Endothelial cell of umbilical vein (primary cell): Measurements from ENCODE around the gene LRRC8C. TPM values are rescaled to one million over a fixed set of nuclear protein-coding genes. Genes with fewer than 3 reads are reported as not detected.

Experiments
- BruUV-seq: library from RNA; stranded (reverse); fragments of 400-500 nt; replicated peaks from 2 replicates; lab custom pipeline; 2021; lab: Mats Ljungman, UMichigan
- CTCF ChIA-PET: fragments of 300-600, 350-600 bp; sonication (Branson Sonifier 250); formaldehyde crosslinking; loops from one replicate; lab custom pipeline; 2021; ENCODE audit warnings: antibody characterized with exemption, inconsistent platforms; lab: Charles Lee
- POLR2A ChIA-PET: fragments of 300-600, 350-600 bp; sonication (Branson Sonifier 250); formaldehyde crosslinking; loops from one replicate; lab custom pipeline; 2021; ENCODE audit warnings: antibody characterized with exemption, inconsistent platforms; lab: Charles Lee
- DNase-seq: peaks from one replicate; pipeline ENCODE4 v3.0.0-alpha.2; 2011; ENCODE audit warnings: low read depth, low spot score
- FAIRE-seq: peaks from 2 replicates; lab custom pipeline; 2011; peaks lifted over from hg19 to GRCh38; lab: Jason Lieb, UNC
- H2AFZ ChIP-seq: 2 replicates; pipeline ENCODE4 v1.6.0; 2012; ENCODE audit warnings: low read depth, low read length, control low read depth, inconsistent platforms
- H3K27ac ChIP-seq: 2 replicates; pipeline ENCODE4 v1.5.1; 2011; ENCODE audit warnings: low read depth, mild to moderate bottlenecking, control low read depth, low read length, moderate library complexity; ENCODE audit not compliant: insufficient read depth
- H3K27me3 ChIP-seq, 2 experiments: 2 replicates each; pipeline versions ENCODE4 v1.6.0 to v1.6.1; 2011; ENCODE audit warnings: low read length in 2 of 2, mixed read lengths in 1 of 2; ENCODE audit not compliant: control insufficient read depth in 2 of 2, insufficient read depth in 2 of 2
- H3K36me3 ChIP-seq, 2 experiments: 2 replicates in 1 of 2; 3 replicates in 1 of 2; pipeline ENCODE4 v1.5.1; 2011; ENCODE audit warnings: low read length in 2 of 2, mild to moderate bottlenecking in 1 of 2, moderate library complexity in 1 of 2; ENCODE audit not compliant: control insufficient read depth in 2 of 2, insufficient read depth in 2 of 2; ENCODE audit errors: extremely low read depth in 1 of 2
- H3K4me1 ChIP-seq: 3 replicates; pipeline ENCODE4 v1.5.1; 2011; ENCODE audit warnings: mild to moderate bottlenecking, low read length; ENCODE audit not compliant: control insufficient read depth, insufficient read depth; ENCODE audit errors: extremely low read depth
- H3K4me2 ChIP-seq: 2 replicates; pipeline ENCODE4 v1.6.1; 2011; ENCODE audit warnings: low read length, control low read depth, mixed read lengths; ENCODE audit not compliant: insufficient read depth
- H3K4me3 ChIP-seq, 3 experiments: fragments of 200-600 bp in 1 of 3; sonication (generic), shearing (Covaris generic) in 1 of 3; replicated peaks in 1 of 3; 2 replicates each; pipeline ENCODE4 v1.5.1; 2011 to 2016; ENCODE audit warnings: control low read depth in 3 of 3, low read length in 3 of 3, mild to moderate bottlenecking in 2 of 3, inconsistent platforms in 1 of 3, low read depth in 1 of 3, moderate library complexity in 1 of 3; ENCODE audit not compliant: insufficient read depth in 1 of 3
- H3K79me2 ChIP-seq: 2 replicates; pipeline ENCODE4 v1.6.0; 2012; ENCODE audit warnings: low read length, inconsistent platforms; ENCODE audit not compliant: control insufficient read depth, insufficient read depth
- H3K9ac ChIP-seq: replicated peaks from 2 replicates; pipeline ENCODE3; 2011; ENCODE audit warnings: low read length, control low read depth; ENCODE audit not compliant: insufficient read depth; ENCODE audit errors: extremely low read depth
- H3K9me1 ChIP-seq: replicated peaks from 3 replicates; pipeline ENCODE4 v1.6.0; 2011; ENCODE audit warnings: mild to moderate bottlenecking, low read length; ENCODE audit not compliant: control insufficient read depth, insufficient read depth; ENCODE audit errors: extremely low read depth
- H3K9me3 ChIP-seq: replicated peaks from 2 replicates; pipeline ENCODE4 v1.5.1; 2012; ENCODE audit warnings: low read length, inconsistent platforms; ENCODE audit not compliant: control insufficient read depth, insufficient read depth
- H4K20me1 ChIP-seq: replicated peaks from 2 replicates; pipeline ENCODE3; 2011; ENCODE audit warnings: mild to moderate bottlenecking, low read length; ENCODE audit not compliant: control insufficient read depth, insufficient read depth; ENCODE audit errors: extremely low read depth
- EZH2 ChIP-seq: IDR thresholded peaks from 2 replicates; pipeline ENCODE4 v1.6.1; 2012; ENCODE audit warnings: borderline replicate concordance, low read depth, mild to moderate bottlenecking, moderate library complexity, low read length, inconsistent platforms; ENCODE audit not compliant: severe bottlenecking
- FOS ChIP-seq: IDR thresholded peaks from 2 replicates; pipeline ENCODE4 v1.6.1; 2011; ENCODE audit warnings: mild to moderate bottlenecking, low read length, moderate library complexity, borderline replicate concordance; ENCODE audit not compliant: insufficient read depth
- GATA2 ChIP-seq: IDR thresholded peaks from 2 replicates; pipeline ENCODE4 v1.7.0; 2011; ENCODE audit warnings: low read depth, mild to moderate bottlenecking, moderate library complexity, mixed read lengths, low read length; ENCODE audit not compliant: insufficient read length, insufficient read depth
- MYC ChIP-seq: IDR thresholded peaks from one replicate; pipeline ENCODE4 v1.6.1; 2011; ENCODE audit warnings: mild to moderate bottlenecking, low read depth, low read length
- POLR2A ChIP-seq: IDR thresholded peaks from 2 replicates; pipeline ENCODE4 v1.6.1; 2012; ENCODE audit warnings: low read depth, mild to moderate bottlenecking, control low read depth, low read length
- dilution Hi-C: fragments of 300-500 bp; cut with MboI; formaldehyde crosslinking; loops from one replicate; pipeline ENCODE4 v1.15.0; 2019; ENCODE audit warnings: low sequenced_read_pairs; ENCODE audit not compliant: extremely low pct_ligation_motif_present
- intact Hi-C: fragments of 100-400 bp; cut with micrococcal nuclease; formaldehyde crosslinking; loops from one replicate; pipeline ENCODE4 v1.10.0; 2022
- polyA plus RNA-seq, 4 experiments: library from polyadenylated mRNA; depleted of rRNA in 3 of 4; stranded (reverse) in 3 of 4; unstranded in 1 of 4; fragments of >200 nt; gene quantifications; 2 replicates each; pipeline versions ENCODE4 v1.2.1 to v1.2.3, GENCODE V29; 2011 to 2012; ENCODE audit warnings: missing spikeins in 1 of 4
- total RNA-seq: library from RNA; stranded (reverse); gene quantifications from 2 replicates; pipeline ENCODE4 v1.2.3, GENCODE V29; 2021
- TF ChIP-seq, protein P1 (sequence below), 2 donors: IDR thresholded peaks; 1 replicate in 1 of 2; 2 replicates in 1 of 2; pipeline ENCODE4 v1.5.1; 2011; ENCODE audit warnings: low read length in 2 of 2, mild to moderate bottlenecking in 2 of 2, moderate library complexity in 2 of 2, control low read depth in 1 of 2, inconsistent platforms in 1 of 2, low read depth in 1 of 2; ENCODE audit not compliant: insufficient read depth in 1 of 2; ENCODE audit errors: extremely low read depth in 1 of 2

The LRRC8C gene
- total and polyA plus RNA-seq, 2 donors (not counting 3 experiments of a cell fraction or from before 2014, with no cell fraction given): 33.6 to 51.5 TPM

DNA sequence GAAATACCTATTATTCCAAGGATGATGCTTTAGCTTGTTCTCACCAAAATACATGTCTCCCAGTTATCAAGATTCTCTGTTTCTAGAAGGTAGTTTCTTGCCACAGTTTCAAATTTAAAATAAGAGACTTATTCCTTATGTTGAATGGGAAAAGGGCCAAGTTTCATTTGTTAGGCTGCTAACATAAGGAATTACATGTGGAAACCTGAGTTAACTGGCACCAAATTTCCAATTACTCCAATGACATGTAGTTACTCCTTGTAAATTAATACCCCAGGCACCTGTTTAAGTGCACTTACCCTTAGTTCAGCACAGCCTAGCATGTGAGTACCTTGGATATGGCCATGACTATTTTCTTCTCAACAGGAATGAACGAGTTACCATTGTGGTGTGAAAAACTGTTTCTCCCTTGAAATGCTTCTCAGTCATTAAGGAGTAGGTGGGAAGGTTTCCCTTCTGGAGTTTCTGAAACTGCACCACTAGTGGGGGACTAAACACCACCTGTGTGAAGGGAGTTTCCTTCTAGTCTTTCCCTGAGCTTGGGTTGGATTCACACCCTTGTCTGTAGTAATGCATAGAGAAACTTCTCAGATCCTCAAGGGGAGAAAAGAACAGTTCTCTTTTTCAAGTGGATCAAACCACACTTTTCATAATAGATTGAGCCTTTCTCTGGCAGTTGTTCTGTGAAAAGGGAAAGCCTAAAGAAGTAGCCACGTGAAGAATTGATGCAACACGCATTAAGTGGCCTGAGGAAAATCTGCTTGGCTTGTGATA is 32.3 kb upstream of the LRRC8C start:
- CTCF ChIA-PET: interaction anchor here (0.7 to 8.1 kb wide), 7 partner anchors 8 to 162 kb away, joined by 3 to 111 read pairs (median 7); no protein-coding TSS in a partner anchor
- DNase-seq: no peak
- no peaks in the 10 kb centered on the region for H3K79me2 ChIP-seq
- no peak for TF ChIP-seq POLR2A
- TF ChIP-seq GATA2: no peak
- TF ChIP-seq, protein P1, sequence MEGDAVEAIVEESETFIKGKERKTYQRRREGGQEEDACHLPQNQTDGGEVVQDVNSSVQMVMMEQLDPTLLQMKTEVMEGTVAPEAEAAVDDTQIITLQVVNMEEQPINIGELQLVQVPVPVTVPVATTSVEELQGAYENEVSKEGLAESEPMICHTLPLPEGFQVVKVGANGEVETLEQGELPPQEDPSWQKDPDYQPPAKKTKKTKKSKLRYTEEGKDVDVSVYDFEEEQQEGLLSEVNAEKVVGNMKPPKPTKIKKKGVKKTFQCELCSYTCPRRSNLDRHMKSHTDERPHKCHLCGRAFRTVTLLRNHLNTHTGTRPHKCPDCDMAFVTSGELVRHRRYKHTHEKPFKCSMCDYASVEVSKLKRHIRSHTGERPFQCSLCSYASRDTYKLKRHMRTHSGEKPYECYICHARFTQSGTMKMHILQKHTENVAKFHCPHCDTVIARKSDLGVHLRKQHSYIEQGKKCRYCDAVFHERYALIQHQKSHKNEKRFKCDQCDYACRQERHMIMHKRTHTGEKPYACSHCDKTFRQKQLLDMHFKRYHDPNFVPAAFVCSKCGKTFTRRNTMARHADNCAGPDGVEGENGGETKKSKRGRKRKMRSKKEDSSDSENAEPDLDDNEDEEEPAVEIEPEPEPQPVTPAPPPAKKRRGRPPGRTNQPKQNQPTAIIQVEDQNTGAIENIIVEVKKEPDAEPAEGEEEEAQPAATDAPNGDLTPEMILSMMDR (IDR thresholded peaks at IDR 0.05; ENCODE audit: extremely low read depth in 1 of 2, insufficient read depth in 1 of 2, low read depth in 1 of 2, low read length in 2 of 2): no peak
- TF ChIP-seq FOS: no peak
- no peak for TF ChIP-seq EZH2
- no peak for TF ChIP-seq MYC
- dilution Hi-C loops (no loop called here), intact Hi-C loops (loop anchor here (10.0 kb wide), 1 partner anchor 384 kb away; no protein-coding TSS in a partner anchor)
- no peak overlapping the region for H3K4me3 ChIP-seq
- H3K4me2 ChIP-seq: no peak overlapping the region
- no peak for FAIRE-seq
- peaks cover 5% of the 10 kb centered on the region for H3K4me1 ChIP-seq
- H3K9ac ChIP-seq: no peak overlapping the region
- no peaks in the 10 kb centered on the region for H4K20me1 ChIP-seq
- H2AFZ ChIP-seq: no peak overlapping the region
- no peak overlapping the region for H3K27ac ChIP-seq
- POLR2A ChIA-PET: no interaction called here
- no peaks in the 10 kb centered on the region for H3K27me3 ChIP-seq
- no peaks in the 10 kb centered on the region for H3K9me3 ChIP-seq
- H3K9me1 ChIP-seq: no peaks in the 10 kb centered on the region
- no peaks in the 10 kb centered on the region for H3K36me3 ChIP-seq
- BruUV-seq: no TSS peak
